Endothelial cell of umbilical vein (primary cell): Measurements from ENCODE around the gene TUBB1.

Experiments
- CTCF ChIP-seq, 2 donors: IDR thresholded peaks; 1 replicate in 1 of 2; 2 replicates in 1 of 2; pipeline ENCODE4 v1.5.1; 2011; ENCODE audit warnings: low read length in 2 of 2, mild to moderate bottlenecking in 2 of 2, moderate library complexity in 2 of 2, control low read depth in 1 of 2, inconsistent platforms in 1 of 2, low read depth in 1 of 2; ENCODE audit not compliant: insufficient read depth in 1 of 2; ENCODE audit errors: extremely low read depth in 1 of 2
- MYC ChIP-seq: IDR thresholded peaks from one replicate; pipeline ENCODE4 v1.6.1; 2011; ENCODE audit warnings: mild to moderate bottlenecking, low read depth, low read length

- no peak for TF ChIP-seq MYC
- TF ChIP-seq CTCF (IDR thresholded peaks at IDR 0.05; ENCODE audit: extremely low read depth in 1 of 2, insufficient read depth in 1 of 2, low read depth in 1 of 2, low read length in 2 of 2): no peak
These were observed 22.0 kb upstream of the TUBB1 start for GRCh38 chr20:58997141-58997770.
